GM06990 (cell line): ENCODE measurements around the gene SLC35E3.

ENCODE experiments used
- DNase-seq: peaks from one replicate; pipeline ENCODE4 v3.0.0-alpha.2; 2011; ENCODE audit not compliant: insufficient read length; ENCODE audit errors: extremely low read depth
- H3K27me3 ChIP-seq: replicated peaks from 2 replicates; pipeline ENCODE4 v1.6.0; 2011; ENCODE audit warnings: low read length; ENCODE audit not compliant: control insufficient read depth, insufficient read depth
- H3K36me3 ChIP-seq: 2 replicates; pipeline ENCODE4 v1.5.1; 2011; ENCODE audit warnings: low read length; ENCODE audit not compliant: control insufficient read depth, insufficient read depth
- H3K4me3 ChIP-seq: replicated peaks from 2 replicates; pipeline ENCODE4 v1.5.1; 2011; ENCODE audit warnings: low read depth, mild to moderate bottlenecking, control low read depth, low read length
- CTCF ChIP-seq: IDR thresholded peaks from 2 replicates; pipeline ENCODE4 v1.5.1; 2011; ENCODE audit warnings: low read length, control low read depth, mild to moderate bottlenecking, inconsistent platforms; ENCODE audit not compliant: insufficient read depth, poor library complexity, severe bottlenecking

The SLC35E3 gene

GRCh38 chr12:68750506-68750905, 4.5 kb downstream of the SLC35E3 start:
- H3K4me3 ChIP-seq: no peak overlapping the region
- no peaks in the 10 kb centered on the region for H3K27me3 ChIP-seq
- DNase-seq: no peak
- peaks cover 7% of the 10 kb centered on the region for H3K36me3 ChIP-seq
- no peak for TF ChIP-seq CTCF

GRCh38 chr12:68755536-68756243, 9.7 kb downstream of the SLC35E3 start:
- no peak for DNase-seq
- Histone ChIP-seq H3K36me3 (peaks cover 4% of the 10 kb centered on the region), H3K27me3 (no peaks in the 10 kb centered on the region), H3K4me3 (no peak overlapping the region)
- no peak for TF ChIP-seq CTCF

DNA sequence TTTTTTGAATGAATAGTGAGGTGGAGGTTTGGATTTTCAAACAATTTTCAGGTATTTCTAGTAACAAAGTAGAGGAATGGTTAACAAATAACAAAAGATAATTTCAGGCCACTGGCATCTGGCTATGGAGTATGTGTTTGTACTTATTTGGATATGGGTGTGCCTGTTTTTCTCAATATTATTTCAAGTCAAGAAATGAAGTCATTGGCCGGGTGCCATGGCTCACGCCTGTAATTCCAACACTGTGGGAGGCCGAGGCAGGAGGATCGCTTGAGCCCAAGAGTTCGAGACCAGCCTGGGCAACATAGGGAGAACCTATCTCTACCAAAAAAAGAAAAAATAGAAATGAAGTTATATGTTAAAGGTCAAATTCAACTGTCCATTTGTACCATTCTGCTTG, 13.9 kb downstream of the SLC35E3 start:
- Histone ChIP-seq H3K36me3 (peaks cover 7% of the 10 kb centered on the region), H3K27me3 (no peaks in the 10 kb centered on the region), H3K4me3 (no peak overlapping the region)
- no peak for TF ChIP-seq CTCF
- DNase-seq: no peak

DNA sequence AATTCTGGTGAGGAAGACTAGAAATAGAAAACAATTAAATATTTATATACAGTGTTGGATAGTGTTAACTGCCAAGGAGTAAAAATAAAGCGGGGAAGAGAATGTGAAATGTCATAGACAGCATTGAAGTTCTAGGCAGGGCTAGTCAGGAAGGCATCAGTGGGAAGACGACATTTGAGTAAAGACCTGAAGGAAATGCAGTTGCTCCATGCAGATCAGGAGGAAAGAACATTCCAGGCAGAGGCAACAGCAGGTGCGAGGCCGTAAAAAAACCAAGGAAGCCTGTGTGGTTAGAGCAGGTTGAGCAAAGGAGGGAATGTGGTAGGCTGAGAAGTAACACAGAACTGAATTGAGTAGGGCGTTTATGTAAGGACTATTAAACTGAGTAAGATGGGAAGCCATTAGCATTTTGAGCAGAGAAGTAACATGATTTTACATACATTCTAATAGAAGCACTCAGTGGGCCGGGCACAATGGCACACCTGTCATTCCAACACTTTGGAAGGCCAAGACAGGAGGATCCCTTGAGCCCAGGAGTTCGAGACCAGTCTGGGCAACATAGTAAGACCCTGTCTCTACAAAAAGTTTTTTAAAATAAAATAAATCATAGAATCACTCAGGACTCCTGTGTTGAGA, 14.9 kb downstream of the SLC35E3 start:
- H3K4me3 ChIP-seq: no peak overlapping the region
- H3K27me3 ChIP-seq: no peaks in the 10 kb centered on the region
- peaks cover 6% of the 10 kb centered on the region for H3K36me3 ChIP-seq
- DNase-seq: no peak
- TF ChIP-seq CTCF: no peak

DNA sequence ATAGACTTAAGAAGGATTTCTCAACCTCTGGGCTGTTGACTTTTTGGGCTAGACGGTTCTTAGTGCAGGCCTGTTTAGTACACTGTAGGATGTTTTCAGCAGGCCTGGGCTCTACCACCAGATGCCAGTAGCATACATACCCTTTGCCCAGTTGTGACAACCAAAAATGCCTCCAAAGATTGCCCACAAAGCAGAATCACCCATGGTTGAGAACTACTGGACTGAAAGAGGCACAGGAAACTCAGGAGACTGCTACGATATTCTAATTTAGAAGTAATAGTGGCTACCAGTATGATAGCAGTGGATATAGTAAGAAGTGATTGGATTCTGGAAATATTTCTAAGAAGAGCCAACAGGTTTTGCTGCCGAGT, 15.5 kb downstream of the SLC35E3 start:
- no peak for DNase-seq
- TF ChIP-seq CTCF: no peak
- H3K36me3 ChIP-seq: peaks cover 6% of the 10 kb centered on the region
- H3K27me3 ChIP-seq: no peaks in the 10 kb centered on the region
- H3K4me3 ChIP-seq: no peak overlapping the region
